ENCODE measurements around the gene GPD2.

GRCh38 chr2:156455361-156455975 lies 19.3 kb downstream of the GPD2 start:
- TF ChIP-seq POLR2AphosphoS5 (IDR thresholded peaks at IDR 0.05; ENCODE audit: low read depth, low read length) = no peak
- no peak for TF ChIP-seq POLR2A (IDR thresholded peaks at IDR 0.05; ENCODE audit: low read depth, low read length)
- TF ChIP-seq TAF1 (IDR thresholded peaks at IDR 0.05; ENCODE audit: low read depth, low read length) = no peak
- TF ChIP-seq POU2F2 (IDR thresholded peaks at IDR 0.05; ENCODE audit: low read depth, low read length) = no peak
- TF ChIP-seq SPI1 (IDR thresholded peaks at IDR 0.05; ENCODE audit: low read depth, low read length) = no peak
- no peak for TF ChIP-seq PAX5 (IDR thresholded peaks at IDR 0.05; ENCODE audit: insufficient read depth, low read length, severe bottlenecking)
